ENCODE measurements around the gene RMDN2.

The RMDN2 gene, protein sequence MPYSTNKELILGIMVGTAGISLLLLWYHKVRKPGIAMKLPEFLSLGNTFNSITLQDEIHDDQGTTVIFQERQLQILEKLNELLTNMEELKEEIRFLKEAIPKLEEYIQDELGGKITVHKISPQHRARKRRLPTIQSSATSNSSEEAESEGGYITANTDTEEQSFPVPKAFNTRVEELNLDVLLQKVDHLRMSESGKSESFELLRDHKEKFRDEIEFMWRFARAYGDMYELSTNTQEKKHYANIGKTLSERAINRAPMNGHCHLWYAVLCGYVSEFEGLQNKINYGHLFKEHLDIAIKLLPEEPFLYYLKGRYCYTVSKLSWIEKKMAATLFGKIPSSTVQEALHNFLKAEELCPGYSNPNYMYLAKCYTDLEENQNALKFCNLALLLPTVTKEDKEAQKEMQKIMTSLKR

DNA sequence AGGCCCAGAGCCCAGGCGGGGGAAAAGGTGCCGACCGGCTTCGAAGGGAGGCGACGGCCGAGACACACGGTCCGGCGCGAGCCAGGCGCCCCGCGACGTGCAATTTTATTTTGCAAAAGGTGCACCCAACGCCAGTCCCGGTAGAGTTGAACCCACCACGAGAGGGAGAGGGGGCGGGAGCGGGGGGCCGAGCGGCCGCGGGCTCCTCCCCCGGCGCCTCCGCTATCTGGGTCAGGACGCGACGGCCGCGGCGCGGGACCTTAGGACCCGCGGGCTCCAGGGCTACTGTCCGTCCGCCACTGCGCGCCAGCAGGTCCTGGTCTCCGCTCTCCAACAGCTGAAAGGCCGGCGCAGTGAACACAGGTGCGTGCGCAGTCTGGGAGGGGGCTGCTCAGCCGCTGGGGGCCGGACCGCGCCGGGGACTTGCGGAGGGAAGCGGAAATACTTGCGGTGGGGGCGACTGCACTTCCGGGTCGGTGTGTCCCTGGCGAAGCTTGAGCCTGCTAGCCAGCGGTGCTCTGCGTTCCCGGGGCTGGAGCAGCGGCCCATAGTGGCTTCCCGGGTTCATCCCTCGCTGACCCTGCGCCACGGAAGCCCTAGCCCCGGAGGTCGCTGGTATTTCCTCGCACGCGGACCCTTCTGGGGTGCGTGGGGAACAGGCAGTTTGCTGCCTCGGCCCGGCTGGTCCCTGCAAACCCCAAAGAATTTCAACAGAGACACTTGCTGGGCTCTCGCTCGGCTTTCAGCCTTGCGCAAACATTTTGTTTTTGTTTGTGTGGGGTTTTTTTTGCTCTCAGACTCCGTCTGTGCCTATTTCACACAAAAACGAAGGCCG lies at the start of gene RMDN2:
Gene RMDN2, plus strand, starts transcription at position 225 of the 835 bp plus-strand sequence. CDS start 3,991 bp downstream, outside the sequence.
- peak; percentile 80 for DNase-seq

DNA sequence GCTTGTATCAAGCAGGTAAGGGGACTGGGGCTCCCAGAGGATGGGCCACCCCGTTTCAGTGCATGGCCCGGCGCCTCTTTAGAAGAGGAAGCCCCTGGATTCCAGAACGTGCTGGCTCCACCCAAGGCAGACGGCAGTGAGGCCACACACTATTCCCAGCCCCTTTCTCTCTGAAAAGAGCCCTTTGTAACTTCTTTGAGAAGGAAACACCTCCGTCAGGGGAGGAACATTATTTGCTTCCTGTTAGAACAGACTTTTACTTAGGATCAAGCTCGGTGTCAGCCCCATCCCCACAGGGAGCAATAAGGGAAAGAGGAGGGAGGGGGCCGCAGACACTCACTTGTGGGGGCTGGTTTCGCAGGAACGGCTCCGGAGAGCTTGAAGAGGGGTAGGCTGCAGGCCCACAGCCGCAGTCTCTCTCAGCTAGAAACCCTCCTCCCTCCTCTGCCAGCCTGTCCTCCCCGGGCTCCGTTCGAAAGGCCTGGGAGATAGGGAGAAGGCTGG lies 49.6 kb upstream of the RMDN2 start:
- DNase-seq, result no peak

DNA sequence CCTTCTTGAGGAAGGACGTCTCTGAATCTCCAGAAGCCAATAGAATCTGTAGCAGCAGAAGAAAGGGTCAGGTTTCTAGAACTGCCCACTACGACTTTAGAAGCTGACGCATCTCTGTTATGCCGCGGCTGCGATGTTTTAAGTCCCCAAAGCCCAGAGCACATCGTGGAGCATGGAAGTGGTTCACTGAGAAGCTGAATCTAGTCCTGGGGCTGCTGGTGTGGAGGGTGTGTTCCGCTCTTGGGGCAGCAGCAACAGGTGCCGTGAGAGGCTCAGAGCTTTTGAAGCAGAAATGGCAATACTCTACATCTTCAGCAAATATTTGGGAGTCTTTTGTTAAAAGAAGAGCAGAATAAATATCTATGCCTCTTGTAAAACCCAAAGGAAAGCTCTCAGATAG lies 48.9 kb upstream of the RMDN2 start:
- no peak for DNase-seq

DNA sequence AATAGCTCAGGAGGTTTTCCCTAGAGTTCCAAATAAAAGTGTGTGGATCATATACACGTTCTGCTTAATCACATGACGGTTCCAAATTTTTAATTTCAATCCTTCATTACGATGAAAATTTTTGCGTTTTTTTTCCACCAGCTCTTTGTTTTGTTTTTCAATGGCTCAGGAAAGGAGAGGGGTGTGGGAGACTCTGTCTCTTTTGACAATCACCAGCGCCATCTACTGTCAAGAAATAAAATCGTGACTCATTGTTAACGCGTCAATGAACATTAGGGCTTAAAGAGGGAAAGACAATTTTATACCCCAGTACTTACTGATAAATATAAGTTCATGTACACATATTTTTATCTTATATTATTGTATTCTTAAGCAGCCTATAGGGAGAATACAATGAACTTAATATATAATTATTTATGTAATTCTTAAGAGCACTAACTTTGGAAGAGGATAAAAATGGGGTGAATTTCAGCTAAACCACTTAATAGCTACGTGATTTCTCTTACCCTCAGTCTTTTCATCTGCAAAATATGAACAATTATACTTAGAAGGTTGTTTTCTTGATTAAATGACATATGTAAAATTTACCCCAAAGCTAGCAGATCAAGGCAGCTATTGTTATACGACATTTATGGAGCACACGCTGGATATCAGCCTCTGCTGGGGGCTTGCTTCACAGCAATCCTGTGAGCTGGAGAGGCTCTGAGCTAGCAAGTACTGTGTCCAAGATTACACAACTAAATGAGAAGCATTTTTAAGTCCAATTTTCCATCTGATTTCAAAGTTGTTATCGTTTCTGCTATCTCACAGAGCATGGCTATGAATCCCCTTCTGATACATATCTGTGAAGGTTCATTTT lies 47.4 kb upstream of the RMDN2 start:
- DNase-seq, result peak; percentile 23

DNA sequence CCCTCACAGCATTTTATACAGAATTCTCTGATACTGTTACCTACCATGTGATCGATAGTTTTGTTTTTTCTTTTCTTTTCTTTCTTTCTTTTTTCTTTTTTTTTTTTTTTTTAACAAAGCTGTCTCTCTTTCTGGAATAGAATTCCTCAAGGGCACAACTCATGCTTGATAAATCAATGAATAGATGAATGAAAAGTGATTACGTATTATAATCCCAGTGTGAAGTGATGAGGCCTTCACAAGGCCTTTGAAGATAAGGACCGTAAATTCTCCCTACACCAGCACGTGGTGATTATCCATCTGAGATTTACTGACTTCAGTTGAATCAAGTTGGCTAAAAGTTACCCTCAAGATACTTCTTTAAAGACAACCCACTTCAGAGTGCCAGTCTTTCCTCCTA lies 46.6 kb upstream of the RMDN2 start:
- no peak for DNase-seq

DNA sequence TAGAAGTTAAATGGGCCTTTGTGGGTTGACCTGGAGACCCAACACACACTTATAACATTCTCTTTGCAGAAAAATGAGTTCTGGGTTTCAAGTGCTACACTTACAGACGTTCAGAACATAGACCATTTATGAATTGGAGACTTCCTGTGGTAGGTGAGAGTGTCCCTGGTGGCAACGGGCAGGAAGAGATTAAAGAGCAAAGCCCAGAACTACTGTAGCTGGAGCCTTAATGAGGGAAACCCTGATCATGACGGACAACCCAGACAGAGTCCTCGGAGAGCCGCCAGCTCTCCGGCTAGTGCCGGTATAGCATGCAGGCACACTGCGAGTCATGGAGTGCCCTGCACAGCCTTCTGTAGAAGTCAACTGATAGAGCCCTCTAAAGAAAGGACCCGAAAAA lies 44.5 kb upstream of the RMDN2 start:
- DNase-seq, result no peak

DNA sequence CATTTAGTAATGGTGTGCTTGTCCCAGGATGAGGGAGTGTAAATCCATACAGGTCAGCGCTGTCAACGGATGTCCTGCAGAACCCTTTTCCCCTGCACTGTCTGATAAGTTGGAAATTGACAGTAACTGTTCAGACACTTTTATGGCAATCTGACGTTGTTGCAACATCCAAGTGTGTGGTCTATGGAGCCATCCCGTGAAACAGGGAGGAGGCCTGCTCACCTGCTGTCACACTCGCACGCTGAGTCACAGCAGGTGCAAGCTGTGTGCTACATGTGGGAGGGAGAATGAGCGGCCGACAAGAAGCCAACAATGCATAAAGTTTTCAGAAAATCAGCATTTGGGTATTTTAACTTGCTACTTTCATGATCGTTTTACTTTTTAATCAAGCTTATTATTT lies 43.7 kb upstream of the RMDN2 start:
- DNase-seq, result no peak

DNA sequence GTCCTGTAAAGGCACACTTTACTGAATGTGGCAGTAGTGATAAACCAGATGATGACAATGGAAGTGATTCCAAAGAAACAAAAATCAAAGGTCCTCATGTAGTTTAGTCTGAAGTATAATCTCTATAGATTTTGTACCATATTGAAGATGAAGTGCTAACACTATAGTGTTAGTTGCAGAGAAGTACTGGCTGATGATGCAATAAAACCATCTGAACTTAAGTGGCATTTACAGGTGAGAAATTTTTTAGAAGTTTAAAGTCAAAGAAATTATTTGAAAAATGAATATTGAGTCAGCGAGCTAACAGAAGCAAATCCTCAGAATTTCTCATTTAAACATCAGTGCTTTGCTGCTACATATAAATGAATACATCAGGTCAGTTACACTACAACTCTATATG lies 43.1 kb upstream of the RMDN2 start:
- no peak for DNase-seq

DNA sequence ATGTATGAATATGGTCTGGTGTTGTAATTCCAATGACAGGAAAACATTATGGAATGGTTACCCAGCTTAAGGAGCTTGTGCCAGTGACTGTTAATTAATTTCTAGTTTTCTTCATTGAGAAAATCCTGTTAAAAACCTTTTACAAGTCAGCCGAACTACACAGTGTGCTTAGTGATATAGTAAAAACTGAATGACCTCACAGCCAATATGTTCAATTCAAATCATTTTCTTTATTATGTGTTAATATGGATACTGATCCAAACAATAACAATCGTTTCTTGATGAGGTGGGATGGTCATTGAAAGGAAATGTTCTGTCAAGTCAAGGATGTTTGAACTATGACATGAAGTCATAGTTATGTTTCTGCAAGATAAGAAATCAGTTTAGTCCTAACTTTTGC lies 41.6 kb upstream of the RMDN2 start:
- no peak for DNase-seq

DNA sequence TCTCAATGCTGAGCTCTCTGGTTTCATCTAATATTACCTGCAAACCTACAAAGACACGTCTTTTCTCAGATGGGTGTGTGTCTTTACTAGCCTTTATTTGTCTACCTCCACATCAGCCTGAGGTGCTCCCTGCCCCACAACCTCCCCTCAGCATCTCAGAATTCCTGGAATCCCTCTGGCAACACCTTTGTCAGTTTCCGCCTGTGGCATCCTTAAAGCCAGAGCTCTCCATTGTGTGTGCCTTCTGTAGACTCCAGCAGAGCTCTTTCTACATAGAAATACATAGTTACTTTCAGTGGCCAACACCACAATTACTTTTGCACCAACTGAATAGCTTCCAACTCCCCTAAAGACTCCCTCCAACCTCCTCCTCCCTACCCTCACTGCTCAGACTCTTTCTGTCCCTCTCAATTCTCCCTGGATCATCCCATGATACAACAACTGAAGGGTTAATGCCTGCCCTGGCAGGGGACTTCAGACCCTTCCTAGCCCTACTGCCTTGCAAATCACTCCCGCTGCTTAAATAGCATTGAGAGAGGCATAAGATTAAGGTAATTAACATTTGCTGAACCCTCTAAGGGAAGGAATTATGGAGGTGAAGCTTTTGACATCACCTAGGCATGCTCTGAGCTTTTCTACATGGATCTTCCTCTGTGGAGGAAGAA lies 39.6 kb upstream of the RMDN2 start:
- DNase-seq, result no peak

DNA sequence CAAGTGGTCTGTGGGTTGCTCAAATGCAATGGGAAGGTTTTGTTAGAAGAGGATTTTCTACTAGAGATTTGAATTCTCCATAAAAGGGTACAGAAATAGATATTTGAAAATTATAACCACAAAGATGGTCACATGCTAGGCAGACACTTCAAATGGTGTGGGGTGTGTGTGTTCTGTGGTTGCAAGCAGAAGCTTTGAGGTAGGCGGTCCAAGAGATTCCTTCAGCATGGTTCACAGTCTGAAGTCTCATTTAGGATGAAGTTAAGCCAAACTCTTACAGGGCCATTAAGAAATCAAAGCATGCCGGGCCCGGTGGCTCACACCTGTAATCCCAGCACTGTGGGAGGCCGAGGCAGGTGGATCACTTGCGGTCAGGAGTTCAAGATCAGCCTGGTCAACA lies 38.3 kb upstream of the RMDN2 start:
- no peak for DNase-seq

DNA sequence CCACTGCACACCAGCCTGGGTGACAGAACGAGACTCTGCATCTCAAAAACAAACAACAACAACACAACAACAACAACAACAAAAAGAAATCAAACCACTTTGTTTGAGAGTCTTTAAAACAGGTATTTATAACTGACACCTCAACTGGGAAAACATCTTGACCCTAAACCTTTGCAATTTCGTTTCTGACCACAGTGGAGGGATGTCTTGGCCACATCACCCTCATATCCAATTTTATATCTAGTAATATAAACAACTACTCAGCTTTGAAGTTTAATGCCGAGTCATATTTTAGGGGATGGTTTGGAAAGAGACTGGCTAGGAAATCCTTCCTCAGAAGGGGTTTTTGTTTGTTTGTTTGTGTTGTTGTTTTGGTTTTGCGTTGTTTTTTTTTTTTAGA lies 37.8 kb upstream of the RMDN2 start:
- DNase-seq, result no peak

DNA sequence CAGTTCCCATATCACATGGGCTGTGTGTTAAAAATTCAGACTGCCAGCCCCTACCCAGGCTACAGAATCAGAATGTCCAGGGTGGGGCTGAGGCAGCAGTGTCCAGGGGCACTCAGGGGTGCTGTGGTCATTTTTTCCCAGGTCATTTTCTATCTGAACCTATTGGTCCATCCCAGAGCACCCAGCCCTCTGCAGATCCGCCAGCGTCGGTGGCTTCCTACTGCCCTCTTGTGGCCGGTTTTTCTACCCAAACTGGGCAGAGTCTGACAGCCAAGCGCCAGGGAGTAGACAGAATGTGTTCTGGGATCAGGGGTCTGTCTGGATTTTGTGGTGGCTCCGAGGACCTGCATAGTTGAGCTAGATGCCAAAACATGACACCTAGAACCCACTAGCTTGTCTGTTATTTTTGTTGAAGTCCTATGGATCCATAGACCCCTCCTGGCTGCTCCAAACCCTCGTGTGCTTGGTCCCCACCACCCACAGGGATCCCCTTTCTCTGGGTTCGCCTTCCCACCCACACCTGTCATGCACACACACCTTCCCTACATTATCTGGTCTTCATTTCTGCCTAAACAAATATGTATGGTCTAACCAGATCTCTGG lies 34.1 kb upstream of the RMDN2 start:
- peak; percentile 13 for DNase-seq

DNA sequence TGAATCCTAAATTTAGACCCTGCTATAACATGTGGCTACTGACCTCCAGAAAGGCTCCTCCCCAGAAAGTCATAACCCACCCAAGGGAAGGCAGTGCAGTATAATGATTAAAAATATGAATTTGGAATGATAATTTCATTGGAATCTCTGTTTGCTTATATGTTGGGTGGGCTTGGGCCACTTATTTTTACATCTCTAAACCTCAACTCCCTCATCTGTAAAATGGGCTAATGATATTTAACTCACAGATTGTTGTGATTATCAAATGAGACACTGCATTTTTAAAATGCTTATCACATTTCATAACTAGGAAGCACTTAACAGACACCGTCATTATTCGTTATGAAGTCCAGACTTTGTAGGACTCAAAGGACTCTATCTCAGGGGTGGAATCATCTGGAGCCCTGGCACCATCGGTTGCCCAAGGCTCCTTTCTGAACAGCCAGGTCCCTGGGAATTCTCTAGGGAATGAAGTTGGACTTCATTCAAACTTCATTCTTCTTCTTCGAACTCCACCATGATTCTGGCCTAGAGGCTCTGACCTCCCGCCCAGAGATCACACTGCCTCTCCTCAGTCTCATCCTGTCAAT lies 33.1 kb upstream of the RMDN2 start:
- no peak for DNase-seq

DNA sequence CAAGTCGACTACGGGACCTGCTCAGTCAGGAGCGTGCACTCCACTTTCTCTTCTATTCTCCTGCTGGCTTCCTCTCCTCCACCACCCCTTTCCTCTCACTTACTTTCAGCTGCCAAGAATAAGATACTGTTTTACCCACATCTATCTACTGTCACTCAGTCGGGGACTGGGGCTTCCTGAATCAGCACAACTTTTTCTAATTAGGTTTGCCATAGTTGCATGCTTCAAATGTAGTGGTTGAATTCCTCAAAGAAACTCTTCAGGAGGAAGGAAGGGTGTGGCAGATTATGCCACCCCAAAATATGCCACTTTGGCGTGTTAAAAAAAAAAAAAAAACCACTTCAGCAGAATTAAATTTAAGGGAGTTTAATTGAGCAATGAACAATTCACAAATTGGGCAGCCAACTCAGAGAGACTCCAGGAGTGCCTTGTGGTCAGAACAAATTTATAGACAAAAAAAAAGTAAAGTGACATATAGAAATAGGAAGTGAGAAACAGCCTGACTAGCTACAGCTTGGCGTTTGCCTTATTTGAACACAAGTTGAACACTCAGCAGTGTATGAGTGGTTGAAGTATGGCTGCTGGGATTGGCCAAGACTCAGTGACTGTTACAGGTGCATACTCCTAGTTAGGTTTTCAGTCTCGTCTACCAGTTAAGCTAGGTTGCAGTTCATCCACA lies 32.5 kb upstream of the RMDN2 start:
- DNase-seq, result no peak

DNA sequence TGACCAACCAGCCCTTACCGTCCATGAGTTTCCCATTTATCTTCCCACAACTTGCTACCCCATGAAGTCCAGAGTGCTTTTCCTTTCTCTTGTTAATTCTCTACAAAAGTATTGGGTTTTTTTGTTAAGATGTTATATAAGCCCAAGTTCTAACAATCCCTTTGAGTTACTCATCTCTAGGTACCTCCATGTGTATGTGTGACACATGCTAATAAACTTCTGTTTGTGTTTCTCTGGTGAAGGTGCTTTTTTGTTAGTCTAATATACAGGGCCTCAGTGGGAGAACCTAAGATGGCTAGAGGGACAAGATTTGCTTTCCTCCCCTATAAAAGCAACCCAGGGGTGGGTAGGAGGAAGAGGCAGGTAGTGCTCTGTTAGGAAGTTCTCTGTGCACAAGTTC lies 31.8 kb upstream of the RMDN2 start:
- DNase-seq, result no peak

DNA sequence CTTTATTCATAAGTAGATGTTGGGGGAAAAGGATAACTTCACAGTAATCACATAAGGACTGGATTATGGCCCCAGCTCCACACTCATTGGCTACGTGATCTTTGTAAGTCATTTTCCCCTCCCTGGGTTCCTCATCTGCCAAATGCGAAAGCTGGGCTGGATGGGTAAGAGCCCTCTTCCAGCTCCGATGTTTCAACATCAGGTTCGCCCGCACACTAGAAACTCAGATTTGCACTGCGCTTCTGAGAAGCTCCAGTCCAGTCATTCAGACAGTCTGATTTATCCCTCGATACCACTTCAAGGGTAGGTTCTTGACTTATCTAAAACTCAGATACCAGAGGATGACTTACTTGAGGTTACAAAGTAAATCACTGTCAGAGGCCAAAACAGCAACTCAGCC lies 31.0 kb upstream of the RMDN2 start:
- DNase-seq, result no peak

DNA sequence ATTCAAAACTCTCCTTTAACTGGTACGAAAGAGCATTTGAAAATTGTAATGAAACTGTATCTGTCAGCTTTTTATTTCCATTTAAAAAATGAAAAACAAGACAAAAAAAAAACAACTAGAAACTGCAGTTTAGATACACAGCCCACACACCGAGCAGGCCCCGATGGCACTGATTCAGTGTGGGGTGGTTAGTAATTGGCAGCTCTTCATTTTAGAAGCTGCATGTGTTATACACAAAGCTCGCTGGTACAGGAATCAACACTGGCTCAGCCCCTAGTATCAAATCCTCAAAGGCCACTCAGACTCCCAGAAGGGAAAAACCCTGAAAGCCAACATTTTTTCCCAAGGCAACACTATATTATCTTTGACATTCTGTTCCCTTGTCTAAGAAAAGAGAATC lies 30.5 kb upstream of the RMDN2 start:
- no peak for DNase-seq

DNA sequence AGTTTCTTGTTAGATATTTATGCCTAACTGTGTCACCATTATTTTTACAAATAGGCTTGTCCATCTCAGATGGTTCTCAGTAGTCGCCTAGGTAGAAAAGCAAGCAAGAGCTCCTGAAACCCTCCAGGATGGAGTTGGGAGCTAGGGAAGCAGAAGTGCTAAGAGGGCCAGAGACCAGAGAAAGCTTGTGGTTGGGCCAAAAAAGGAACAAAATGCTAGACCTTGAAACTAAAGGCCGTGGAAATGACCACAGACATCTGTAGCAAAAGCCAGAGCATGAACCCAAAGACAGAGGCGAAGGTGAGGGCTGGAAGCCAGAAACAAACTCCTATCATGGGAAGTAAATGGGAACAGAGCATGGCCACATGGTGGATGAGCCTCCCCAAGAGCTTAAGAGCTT lies 29.9 kb upstream of the RMDN2 start:
- no peak for DNase-seq

DNA sequence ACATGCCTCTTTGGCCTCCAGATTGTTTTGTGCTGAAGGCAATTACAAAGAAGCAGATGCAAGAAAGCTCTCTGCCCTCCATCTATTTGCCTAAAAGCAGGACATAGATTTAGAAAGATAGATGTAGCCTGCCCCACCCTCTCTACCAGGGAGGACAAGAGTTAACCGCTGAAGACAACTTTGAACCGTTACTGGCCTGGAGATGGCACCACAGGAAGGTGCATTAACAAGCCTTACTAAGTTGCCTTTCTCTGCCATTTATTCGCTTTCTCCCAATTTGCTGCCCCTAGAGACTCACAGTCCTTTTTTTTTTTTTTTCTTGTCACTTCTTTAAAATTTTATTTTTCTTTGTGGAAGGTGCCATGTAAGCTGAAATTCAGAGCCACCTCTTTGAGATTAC lies 28.8 kb upstream of the RMDN2 start:
- no peak for DNase-seq

DNA sequence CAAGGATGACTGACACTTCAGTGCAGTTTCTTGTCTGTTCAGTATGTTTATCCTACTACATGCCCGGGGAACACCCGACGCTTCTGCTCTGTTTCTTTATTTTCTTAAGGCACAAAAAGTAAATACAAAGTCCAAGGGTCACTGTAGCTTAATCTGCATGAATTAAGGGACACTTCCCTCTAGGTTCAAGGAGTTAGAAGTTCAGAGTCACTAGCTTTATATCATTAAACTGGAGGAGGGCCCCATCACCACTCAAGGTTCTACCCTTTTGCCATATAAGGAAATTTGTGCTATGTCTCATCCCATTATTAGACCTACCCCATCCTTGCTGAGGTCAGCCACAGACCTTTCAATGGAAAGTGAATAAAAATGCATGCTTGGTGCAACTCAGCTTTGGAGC lies 27.6 kb upstream of the RMDN2 start:
- DNase-seq, result no peak
